ENCODE measurements around the gene ARHGEF7.

The ARHGEF7 gene

DNA sequence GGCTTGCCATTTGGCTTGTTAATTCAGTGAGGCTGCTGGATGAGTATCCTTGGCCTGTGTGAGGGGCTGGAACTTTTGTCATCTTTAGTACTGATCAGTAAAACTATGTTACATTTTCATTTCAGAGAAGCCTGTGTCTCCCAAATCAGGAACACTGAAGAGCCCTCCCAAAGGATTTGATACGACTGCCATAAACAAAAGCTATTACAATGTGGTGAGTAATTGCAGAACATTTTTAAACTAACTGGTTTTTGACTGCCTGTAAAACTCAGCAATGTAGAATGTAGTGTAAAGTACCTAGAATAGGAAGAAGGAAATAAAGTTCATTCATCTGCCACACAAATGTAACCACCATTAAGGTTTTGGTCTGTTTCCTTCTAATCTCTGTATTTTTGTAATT lies 118.0 kb downstream of the ARHGEF7 start:
- H3K4me1 ChIP-seq (ENCODE audit: control insufficient read depth, insufficient read depth, low read length) = peaks cover 8% of the 10 kb centered on the region
- no peaks in the 10 kb centered on the region for H3K9me3 ChIP-seq (ENCODE audit: control insufficient read depth, low read length)
- H3K36me3 ChIP-seq (ENCODE audit: control insufficient read depth, insufficient read depth, low read length, severe bottlenecking) = peaks cover 42% of the 10 kb centered on the region
- H3K4me3 ChIP-seq (ENCODE audit: low read length) = no peak overlapping the region
- H3K27me3 ChIP-seq (replicated peaks; ENCODE audit: control insufficient read depth, insufficient read depth, low read length) = no peaks in the 10 kb centered on the region
- no peak for DNase-seq (ENCODE audit: low read depth)
- no peak overlapping the region for H3K9ac ChIP-seq (ENCODE audit: low read length)

DNA sequence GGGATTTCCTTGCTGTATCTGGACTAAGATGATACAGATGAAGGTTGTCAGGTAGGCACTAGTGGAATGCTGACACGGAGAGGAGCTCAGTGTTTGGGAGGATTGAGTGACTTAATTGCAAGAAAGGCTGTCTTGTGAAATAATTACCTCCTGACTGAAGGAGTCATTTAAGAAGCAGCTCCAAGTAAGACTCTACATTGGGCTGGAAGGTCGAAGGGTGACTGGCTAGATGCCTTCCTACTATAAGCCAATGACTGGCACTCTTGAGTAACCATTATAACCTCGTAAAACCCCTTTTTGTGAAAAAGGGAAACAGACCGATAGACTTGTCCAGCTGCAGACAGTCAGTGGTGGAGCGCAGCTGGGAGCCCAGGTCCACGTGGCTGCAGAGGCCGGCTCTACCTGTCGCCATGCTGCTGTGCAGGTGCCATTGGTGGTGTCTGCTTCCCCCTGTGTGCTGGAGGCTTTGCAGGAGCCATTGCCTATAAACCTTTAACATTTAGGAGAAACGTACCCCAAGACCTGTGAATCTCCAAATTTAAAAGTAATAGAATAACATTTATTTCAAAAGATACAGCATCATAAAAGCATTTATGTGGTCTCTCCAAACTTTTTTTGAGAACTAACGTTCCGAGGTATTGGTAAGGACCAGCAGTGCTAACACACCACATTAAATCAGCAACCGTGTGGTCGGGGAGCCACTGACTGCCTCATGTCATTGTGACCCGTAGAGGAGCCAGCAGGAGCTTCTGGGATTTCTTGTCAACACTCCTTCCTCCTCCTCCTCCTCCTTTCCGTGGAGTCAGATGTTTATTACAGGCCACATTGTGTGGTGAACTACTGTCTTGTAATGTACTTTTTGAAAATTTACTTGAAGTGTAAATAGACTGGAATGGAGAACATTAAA lies 124.9 kb downstream of the ARHGEF7 start:
- no peak for DNase-seq (ENCODE audit: low read depth)
- no peaks in the 10 kb centered on the region for H3K27me3 ChIP-seq (replicated peaks; ENCODE audit: control insufficient read depth, insufficient read depth, low read length)
- peaks cover 65% of the 10 kb centered on the region for H3K36me3 ChIP-seq (ENCODE audit: control insufficient read depth, insufficient read depth, low read length, severe bottlenecking)
- H3K9ac ChIP-seq (ENCODE audit: low read length) = no peak overlapping the region
- no peaks in the 10 kb centered on the region for H3K4me1 ChIP-seq (ENCODE audit: control insufficient read depth, insufficient read depth, low read length)
- H3K9me3 ChIP-seq (ENCODE audit: control insufficient read depth, low read length) = no peaks in the 10 kb centered on the region
- no peak overlapping the region for H3K4me3 ChIP-seq (ENCODE audit: low read length)

DNA sequence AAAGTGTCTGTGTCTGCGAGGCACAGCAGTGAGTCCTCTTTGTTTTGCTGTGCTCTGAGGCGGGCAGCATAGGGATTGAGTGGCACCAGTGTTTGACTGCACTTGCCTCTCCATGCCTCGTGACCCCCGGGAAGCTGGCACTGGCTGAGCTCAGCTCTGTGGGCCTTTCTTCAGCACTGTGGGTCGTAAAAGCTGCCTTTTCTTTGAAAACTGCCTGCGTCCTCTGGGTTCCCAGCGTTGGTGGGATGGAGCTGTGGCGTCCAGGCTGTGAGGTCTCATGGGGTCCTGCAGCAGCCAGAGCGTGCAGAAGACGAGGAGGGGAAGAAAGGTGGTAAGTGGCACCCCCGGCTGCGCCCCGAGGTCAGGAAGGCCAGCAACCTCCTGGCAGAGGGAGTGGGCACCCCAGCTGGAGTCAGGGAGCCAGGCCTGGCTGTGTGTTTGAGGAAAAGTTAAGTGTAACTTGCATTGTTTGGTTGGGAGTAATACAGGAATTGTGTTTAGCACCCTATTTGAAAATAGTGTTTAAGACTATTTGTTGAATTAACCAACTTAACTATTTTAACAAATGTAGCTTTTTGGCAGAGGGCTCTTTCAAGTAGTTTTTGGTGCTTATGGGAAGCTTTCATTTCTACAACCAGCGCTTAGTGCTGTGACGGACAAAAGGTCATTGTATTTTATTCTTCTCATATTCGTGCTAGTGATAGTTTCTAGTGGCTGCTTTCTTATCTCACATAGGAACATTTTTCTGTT lies 126.1 kb downstream of the ARHGEF7 start:
- no peaks in the 10 kb centered on the region for H3K27me3 ChIP-seq (replicated peaks; ENCODE audit: control insufficient read depth, insufficient read depth, low read length)
- peaks cover 6% of the 10 kb centered on the region for H3K4me1 ChIP-seq (ENCODE audit: control insufficient read depth, insufficient read depth, low read length)
- peaks cover 65% of the 10 kb centered on the region for H3K36me3 ChIP-seq (ENCODE audit: control insufficient read depth, insufficient read depth, low read length, severe bottlenecking)
- no peak for DNase-seq (ENCODE audit: low read depth)
- no peak overlapping the region for H3K9ac ChIP-seq (ENCODE audit: low read length)
- H3K9me3 ChIP-seq (ENCODE audit: control insufficient read depth, low read length) = no peaks in the 10 kb centered on the region
- H3K4me3 ChIP-seq (ENCODE audit: low read length) = no peak overlapping the region

DNA sequence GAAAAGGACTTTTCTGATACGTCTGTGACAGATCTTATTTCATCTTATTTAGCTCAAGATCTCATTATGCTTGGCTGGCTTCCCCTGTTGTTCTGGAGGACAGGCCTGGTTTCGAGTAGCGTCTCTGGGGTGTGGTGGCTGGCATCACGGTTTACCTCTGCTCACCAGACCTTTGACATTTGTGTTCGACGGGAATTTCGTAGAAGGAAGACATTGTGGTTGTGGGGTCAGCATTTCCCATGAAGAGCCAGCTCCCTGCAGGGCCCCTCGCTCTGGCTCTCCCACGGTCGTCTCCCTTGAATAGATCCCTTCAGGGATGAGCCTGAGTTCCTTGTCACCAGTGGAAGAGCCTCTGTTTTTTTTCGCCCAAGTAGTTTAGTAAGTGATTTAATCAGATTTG lies 126.8 kb downstream of the ARHGEF7 start:
- no peak overlapping the region for H3K9ac ChIP-seq (ENCODE audit: low read length)
- peaks cover 8% of the 10 kb centered on the region for H3K4me1 ChIP-seq (ENCODE audit: control insufficient read depth, insufficient read depth, low read length)
- peaks cover 68% of the 10 kb centered on the region for H3K36me3 ChIP-seq (ENCODE audit: control insufficient read depth, insufficient read depth, low read length, severe bottlenecking)
- H3K4me3 ChIP-seq (ENCODE audit: low read length) = no peak overlapping the region
- no peaks in the 10 kb centered on the region for H3K9me3 ChIP-seq (ENCODE audit: control insufficient read depth, low read length)
- DNase-seq (ENCODE audit: low read depth) = no peak
- H3K27me3 ChIP-seq (replicated peaks; ENCODE audit: control insufficient read depth, insufficient read depth, low read length) = no peaks in the 10 kb centered on the region

DNA sequence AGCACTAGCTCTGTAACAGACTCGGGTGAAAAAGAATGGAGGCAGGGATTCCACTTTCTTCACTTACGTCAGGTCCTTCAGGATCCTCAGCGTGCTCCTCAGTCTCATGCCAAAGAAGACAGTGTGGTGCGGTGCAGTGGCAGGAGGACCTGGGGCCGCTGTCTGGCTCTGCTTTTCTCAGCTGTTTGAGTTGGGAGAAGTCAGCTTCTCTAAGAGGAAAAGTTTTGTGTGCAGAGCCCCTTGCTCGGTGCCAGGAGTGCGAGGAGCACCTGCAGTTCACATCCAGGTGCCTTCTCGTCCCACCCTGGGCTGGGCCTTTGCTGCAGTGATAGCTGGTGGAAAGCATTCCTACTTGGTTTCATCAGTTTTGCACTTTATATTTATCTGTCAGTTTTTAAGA lies 127.5 kb downstream of the ARHGEF7 start:
- Histone ChIP-seq H3K27me3 (replicated peaks; ENCODE audit: control insufficient read depth, insufficient read depth, low read length) (no peaks in the 10 kb centered on the region), H3K9me3 (ENCODE audit: control insufficient read depth, low read length) (no peaks in the 10 kb centered on the region), H3K9ac (ENCODE audit: low read length) (no peak overlapping the region), H3K4me3 (ENCODE audit: low read length) (no peak overlapping the region), H3K4me1 (ENCODE audit: control insufficient read depth, insufficient read depth, low read length) (peaks cover 8% of the 10 kb centered on the region), H3K36me3 (ENCODE audit: control insufficient read depth, insufficient read depth, low read length, severe bottlenecking) (peaks cover 73% of the 10 kb centered on the region)
- DNase-seq (ENCODE audit: low read depth) = no peak

DNA sequence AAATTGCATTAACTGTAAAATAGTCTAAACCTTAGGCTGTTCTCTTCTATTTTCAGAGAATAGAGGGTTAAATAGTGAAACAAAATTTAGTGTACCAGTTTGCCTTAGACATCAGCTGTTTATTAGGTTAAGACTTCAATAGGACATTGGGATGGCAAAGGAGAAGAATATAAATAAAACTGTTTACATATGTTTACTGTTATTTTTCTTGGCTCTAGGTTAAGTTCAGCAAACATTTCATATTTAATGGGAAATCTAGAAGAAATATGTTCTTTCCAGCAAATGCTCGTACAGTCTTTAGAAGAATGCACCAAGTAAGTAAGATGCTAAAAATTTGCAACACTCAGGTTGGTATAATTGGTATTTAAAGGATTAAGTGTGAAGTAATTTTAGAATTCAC lies 128.9 kb downstream of the ARHGEF7 start:
- Histone ChIP-seq H3K27me3 (replicated peaks; ENCODE audit: control insufficient read depth, insufficient read depth, low read length) (no peaks in the 10 kb centered on the region), H3K9ac (ENCODE audit: low read length) (no peak overlapping the region), H3K36me3 (ENCODE audit: control insufficient read depth, insufficient read depth, low read length, severe bottlenecking) (peaks cover 83% of the 10 kb centered on the region), H3K9me3 (ENCODE audit: control insufficient read depth, low read length) (no peaks in the 10 kb centered on the region), H3K4me3 (ENCODE audit: low read length) (no peak overlapping the region), H3K4me1 (ENCODE audit: control insufficient read depth, insufficient read depth, low read length) (peaks cover 8% of the 10 kb centered on the region)
- DNase-seq (ENCODE audit: low read depth) = no peak

DNA sequence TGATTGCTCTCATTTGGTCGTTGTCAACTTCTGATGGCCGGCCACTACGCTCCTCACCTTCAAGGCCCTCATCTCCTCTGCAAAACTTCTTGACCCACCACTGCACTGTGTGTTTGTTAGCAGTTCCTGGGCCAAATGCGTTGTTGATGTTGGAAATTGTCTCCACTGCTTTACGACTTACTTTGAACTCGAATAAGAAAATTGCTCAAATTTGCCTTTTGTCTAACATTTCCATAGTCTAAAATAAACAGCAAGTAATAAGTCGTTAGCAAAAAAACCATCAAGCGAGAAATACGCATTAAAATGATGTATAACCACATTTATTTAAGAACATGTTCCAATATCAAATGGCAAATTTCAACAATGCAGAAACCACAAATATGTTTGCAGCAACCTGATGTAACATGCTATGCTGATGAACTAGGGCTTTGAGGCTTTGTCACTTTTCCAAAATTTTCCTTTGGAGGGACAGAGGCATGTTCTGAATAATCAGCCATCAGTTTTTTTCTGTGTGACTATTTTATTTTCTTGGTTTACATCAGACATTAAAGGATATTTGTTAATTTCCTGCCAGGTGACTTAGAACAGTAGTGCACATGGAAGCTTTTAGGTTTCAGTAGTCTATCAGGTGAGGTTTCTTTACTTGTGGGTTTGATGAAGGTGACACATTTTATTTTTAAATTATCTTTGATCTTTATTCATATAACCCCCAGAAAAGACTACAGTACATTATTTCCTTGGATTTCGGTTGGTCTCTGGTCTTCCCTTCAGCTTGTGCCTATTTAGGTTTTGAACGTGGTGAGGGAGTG lies 130.7 kb downstream of the ARHGEF7 start:
- Histone ChIP-seq H3K4me3 (ENCODE audit: low read length) (no peak overlapping the region), H3K9ac (ENCODE audit: low read length) (no peak overlapping the region), H3K9me3 (ENCODE audit: control insufficient read depth, low read length) (no peaks in the 10 kb centered on the region), H3K36me3 (ENCODE audit: control insufficient read depth, insufficient read depth, low read length, severe bottlenecking) (peaks cover 80% of the 10 kb centered on the region), H3K4me1 (ENCODE audit: control insufficient read depth, insufficient read depth, low read length) (peaks cover 8% of the 10 kb centered on the region), H3K27me3 (replicated peaks; ENCODE audit: control insufficient read depth, insufficient read depth, low read length) (no peaks in the 10 kb centered on the region)
- DNase-seq (ENCODE audit: low read depth) = peak; percentile 90

DNA sequence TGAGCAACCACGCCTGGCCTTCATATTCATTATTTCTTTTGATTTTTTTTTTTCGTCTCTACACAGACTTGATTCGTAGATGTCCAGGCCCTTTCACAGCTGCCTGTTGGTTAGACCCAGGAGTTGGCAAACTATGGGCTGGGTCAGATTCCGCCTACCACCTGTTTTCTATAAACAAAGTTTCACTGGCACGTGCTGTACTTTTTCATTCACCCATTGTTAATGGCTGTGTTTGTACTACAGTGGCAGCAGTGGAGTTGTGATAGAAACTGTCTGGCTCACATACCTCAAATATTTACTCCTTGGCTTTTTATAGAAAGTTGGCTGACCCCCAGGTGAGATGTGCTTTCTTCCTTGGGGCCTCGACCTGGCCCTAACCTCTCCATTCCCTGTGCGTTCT lies 132.4 kb downstream of the ARHGEF7 start:
- Histone ChIP-seq H3K4me3 (ENCODE audit: low read length) (no peak overlapping the region), H3K9me3 (ENCODE audit: control insufficient read depth, low read length) (no peaks in the 10 kb centered on the region), H3K36me3 (ENCODE audit: control insufficient read depth, insufficient read depth, low read length, severe bottlenecking) (peaks cover 71% of the 10 kb centered on the region), H3K9ac (ENCODE audit: low read length) (no peak overlapping the region), H3K4me1 (ENCODE audit: control insufficient read depth, insufficient read depth, low read length) (peaks cover 18% of the 10 kb centered on the region), H3K27me3 (replicated peaks; ENCODE audit: control insufficient read depth, insufficient read depth, low read length) (no peaks in the 10 kb centered on the region)
- no peak for DNase-seq (ENCODE audit: low read depth)

DNA sequence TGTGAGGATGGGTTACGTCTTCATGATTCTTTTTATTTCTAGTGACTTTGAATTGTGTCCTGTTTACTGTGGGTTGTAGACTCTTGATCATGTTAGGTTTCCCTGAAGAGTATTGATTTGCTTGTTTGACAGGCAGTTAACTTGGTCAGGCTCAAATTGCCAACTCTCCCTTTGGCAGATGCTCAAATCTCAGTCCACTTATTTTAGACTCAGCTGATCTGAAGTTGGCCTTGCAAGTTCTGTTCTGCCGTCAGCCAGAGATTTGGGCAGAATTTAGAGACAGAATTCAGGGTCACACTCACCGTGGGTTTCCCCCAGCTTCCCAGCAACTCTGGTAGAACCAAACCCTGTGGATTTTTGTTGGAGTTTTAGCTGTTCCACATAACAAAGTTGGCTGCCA lies 133.7 kb downstream of the ARHGEF7 start:
- Histone ChIP-seq H3K36me3 (ENCODE audit: control insufficient read depth, insufficient read depth, low read length, severe bottlenecking) (peaks cover 65% of the 10 kb centered on the region), H3K9ac (ENCODE audit: low read length) (no peak overlapping the region), H3K9me3 (ENCODE audit: control insufficient read depth, low read length) (no peaks in the 10 kb centered on the region), H3K27me3 (replicated peaks; ENCODE audit: control insufficient read depth, insufficient read depth, low read length) (no peaks in the 10 kb centered on the region), H3K4me1 (ENCODE audit: control insufficient read depth, insufficient read depth, low read length) (peaks cover 31% of the 10 kb centered on the region), H3K4me3 (ENCODE audit: low read length) (no peak overlapping the region)
- no peak for DNase-seq (ENCODE audit: low read depth)

DNA sequence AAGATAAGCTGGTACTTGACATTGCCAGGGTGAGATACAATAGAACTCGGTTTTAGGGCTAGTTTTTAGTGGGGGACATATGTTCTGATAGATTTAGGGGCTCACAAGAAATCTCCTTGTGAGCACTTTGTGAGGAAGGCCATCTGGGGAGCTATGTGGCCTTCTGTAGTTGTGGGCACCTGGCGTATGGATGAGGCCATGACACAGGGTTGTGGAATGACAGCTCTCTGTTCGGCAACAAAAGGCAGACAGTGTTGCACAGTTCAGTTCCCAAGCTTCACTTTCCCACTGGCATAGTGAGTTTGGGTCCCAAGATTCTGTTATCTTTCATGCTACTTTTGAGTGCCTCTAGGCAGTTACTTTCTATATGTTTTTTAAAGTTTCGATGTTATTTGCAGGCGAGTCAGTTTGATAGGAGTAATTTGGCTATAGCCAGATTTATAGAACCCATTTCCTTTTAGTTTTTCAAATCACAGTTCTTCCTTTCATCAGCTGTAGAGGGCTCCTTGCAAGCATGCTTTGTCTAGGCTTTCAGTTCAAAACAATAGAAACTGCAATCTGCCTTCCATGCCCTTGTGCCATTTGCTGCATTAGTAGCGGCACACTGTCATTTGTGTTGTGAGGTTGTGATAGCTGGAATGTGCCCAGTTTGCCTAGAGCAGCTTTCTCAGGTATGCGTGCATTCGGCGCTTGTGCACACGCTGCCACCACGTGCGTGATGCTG lies 134.7 kb downstream of the ARHGEF7 start:
- no peak overlapping the region for H3K4me3 ChIP-seq (ENCODE audit: low read length)
- H3K36me3 ChIP-seq (ENCODE audit: control insufficient read depth, insufficient read depth, low read length, severe bottlenecking) = peaks cover 55% of the 10 kb centered on the region
- no peak for DNase-seq (ENCODE audit: low read depth)
- no peaks in the 10 kb centered on the region for H3K9me3 ChIP-seq (ENCODE audit: control insufficient read depth, low read length)
- no peak overlapping the region for H3K9ac ChIP-seq (ENCODE audit: low read length)
- peaks cover 32% of the 10 kb centered on the region for H3K4me1 ChIP-seq (ENCODE audit: control insufficient read depth, insufficient read depth, low read length)
- H3K27me3 ChIP-seq (replicated peaks; ENCODE audit: control insufficient read depth, insufficient read depth, low read length) = no peaks in the 10 kb centered on the region

All from adipocyte (in vitro differentiated cells).